SK-N-SH treated with all-trans-retinoic acid at 6 μM for 48 hours (cell line): ENCODE measurements around the gene AGAP1.

ENCODE experiments used
- ATAC-seq: fragments of 200-7000 bp; cut with Tn5 transposase; 3 replicates; pipeline ENCODE4 v1.9.1; 2020; ENCODE audit warnings: mild to moderate bottlenecking, moderate library complexity
- BACH2 ChIP-seq: fragments of 250-450 bp; sonication (Bioruptor Pico); IDR thresholded peaks from 2 replicates; pipeline ENCODE4 v1.9.0; 2021; ENCODE audit warnings: mild to moderate bottlenecking, borderline replicate concordance
- CSRNP3 ChIP-seq: fragments of 250-450 bp; sonication (Bioruptor Pico); IDR thresholded peaks from 2 replicates; pipeline ENCODE4 v1.5.1; 2021; ENCODE audit warnings: mild to moderate bottlenecking, moderate library complexity
- ESRRG ChIP-seq: fragments of 250-450 bp; sonication (Bioruptor Pico); IDR thresholded peaks from 2 replicates; pipeline ENCODE4 v1.6.1; 2021; ENCODE audit warnings: mild to moderate bottlenecking
- GLIS3 ChIP-seq: fragments of 250-450 bp; sonication (Bioruptor Pico); IDR thresholded peaks from 2 replicates; pipeline ENCODE4 v1.5.0; 2020; ENCODE audit warnings: mild to moderate bottlenecking, moderate library complexity
- ISL1 ChIP-seq: fragments of 250-450 bp; sonication (Bioruptor Pico); IDR thresholded peaks from 2 replicates; pipeline ENCODE4 v2.1.2; 2022; ENCODE audit warnings: mild to moderate bottlenecking, moderate library complexity
- OSR1 ChIP-seq: fragments of 250-450 bp; sonication (Bioruptor Pico); IDR thresholded peaks from 2 replicates; pipeline ENCODE4 v1.8.0; 2022; ENCODE audit warnings: moderate library complexity, mild to moderate bottlenecking, inconsistent platforms
- POU6F1 ChIP-seq: fragments of 250-450 bp; sonication (Bioruptor Pico); IDR thresholded peaks from 2 replicates; pipeline ENCODE4 v1.8.0; 2021; ENCODE audit warnings: low read depth, mild to moderate bottlenecking, moderate library complexity, borderline replicate concordance
- PPARA ChIP-seq: fragments of 250-450 bp; sonication (Bioruptor Pico); IDR thresholded peaks from 2 replicates; pipeline ENCODE4 v1.5.0; 2020; ENCODE audit warnings: mild to moderate bottlenecking, borderline replicate concordance
- SNAI2 ChIP-seq: fragments of 250-450 bp; sonication (Bioruptor Pico); IDR thresholded peaks from 2 replicates; pipeline ENCODE4 v1.5.0; 2020; ENCODE audit warnings: mild to moderate bottlenecking, moderate library complexity
- TOX ChIP-seq: fragments of 250-450 bp; sonication (Bioruptor Pico); IDR thresholded peaks from 2 replicates; pipeline ENCODE4 v1.8.0; 2021; ENCODE audit warnings: mild to moderate bottlenecking, moderate library complexity, borderline replicate concordance
- TSHZ2 ChIP-seq: fragments of 250-450 bp; sonication (Bioruptor Pico); IDR thresholded peaks from 2 replicates; pipeline ENCODE4 v1.5.0; 2020; ENCODE audit warnings: mild to moderate bottlenecking, moderate library complexity
- ZFP3 ChIP-seq: fragments of 250-450 bp; sonication (Bioruptor Pico); IDR thresholded peaks from 2 replicates; pipeline ENCODE4 v1.5.0; 2020; ENCODE audit warnings: mild to moderate bottlenecking, moderate library complexity
- ZFP30 ChIP-seq: fragments of 450-650 bp; formaldehyde crosslinking; IDR thresholded peaks from 2 replicates; pipeline ENCODE4 v1.5.0; 2022; ENCODE audit warnings: mild to moderate bottlenecking, moderate library complexity
- ZNF565 ChIP-seq: fragments of 450-650 bp; formaldehyde crosslinking; conservative IDR thresholded peaks from 2 replicates; pipeline ENCODE4 v1.5.0; 2020; ENCODE audit warnings: low read depth, mild to moderate bottlenecking, moderate library complexity
- ZNF70 ChIP-seq: fragments of 450-650 bp; formaldehyde crosslinking; IDR thresholded peaks from 2 replicates; pipeline ENCODE4 v1.5.0; 2020; ENCODE audit warnings: mild to moderate bottlenecking, moderate library complexity
- ZNF8 ChIP-seq: fragments of 450-650 bp; formaldehyde crosslinking; IDR thresholded peaks from 2 replicates; pipeline ENCODE4 v1.5.0; 2020; ENCODE audit warnings: mild to moderate bottlenecking, moderate library complexity
- TF ChIP-seq, protein P1 (sequence below): fragments of 250-450 bp; sonication (Bioruptor Pico); IDR thresholded peaks from 2 replicates; pipeline ENCODE4 v1.8.0; 2020; ENCODE audit warnings: mild to moderate bottlenecking, moderate library complexity, borderline replicate concordance

Gene AGAP1

DNA sequence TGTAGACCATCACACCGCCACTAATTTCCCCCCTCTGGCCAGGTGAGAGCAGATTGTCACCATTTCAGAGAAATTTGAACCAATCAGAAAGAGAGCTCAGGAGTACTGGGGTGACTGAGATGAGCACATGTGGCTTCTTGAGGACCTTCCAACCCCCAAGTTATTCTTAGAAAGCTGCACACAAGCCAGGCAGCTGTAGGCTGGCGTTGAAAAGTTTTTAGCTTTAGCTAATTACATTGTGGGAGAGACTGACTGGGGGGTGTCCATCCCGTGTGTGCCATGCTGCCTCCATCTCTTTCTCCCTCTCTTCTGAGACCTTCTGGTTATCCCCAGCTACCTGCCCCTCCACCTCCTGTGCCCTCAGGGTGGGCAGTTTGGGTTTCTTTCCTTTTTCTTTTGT lies 154.0 kb downstream of the AGAP1 start:
- ATAC-seq = no peak
- TF ChIP-seq ZFP3 (CRISPR knock-in tag) = no peak

DNA sequence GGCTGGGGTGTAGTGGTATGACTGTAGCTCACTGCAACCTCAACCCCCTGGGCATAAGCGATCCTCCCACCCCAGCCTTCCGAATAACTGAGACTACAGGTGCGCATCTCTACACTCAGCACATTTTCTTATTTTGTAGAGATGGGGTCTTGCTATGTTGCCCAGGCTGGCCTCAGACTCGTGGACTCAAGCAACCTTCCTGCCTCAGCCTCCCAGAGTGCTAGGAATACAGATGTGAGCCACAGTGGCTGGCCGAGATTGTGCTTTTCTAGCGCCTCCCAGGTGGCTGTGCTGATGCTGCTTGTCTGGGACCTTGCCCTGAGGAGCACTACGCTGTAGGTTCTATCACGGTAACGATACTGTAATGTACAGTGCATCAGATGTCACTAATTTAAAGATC lies 155.6 kb downstream of the AGAP1 start:
- no peak for ATAC-seq
- no peak for TF ChIP-seq ZFP30 (CRISPR knock-in tag)
- no peak for TF ChIP-seq ZNF8 (CRISPR knock-in tag)
- TF ChIP-seq OSR1 (CRISPR knock-in tag) = no peak
- TF ChIP-seq POU6F1 (CRISPR knock-in tag) = no peak
- no peak for TF ChIP-seq CSRNP3 (CRISPR knock-in tag)
- TF ChIP-seq SNAI2 (CRISPR knock-in tag) = no peak
- TF ChIP-seq ZNF70 (CRISPR knock-in tag) = no peak
- no peak for TF ChIP-seq BACH2
- TF ChIP-seq PPARA = no peak
- TF ChIP-seq TSHZ2 (CRISPR knock-in tag) = no peak
- no peak for TF ChIP-seq ESRRG
- TF ChIP-seq, all 23 proteins: peak for 0

DNA sequence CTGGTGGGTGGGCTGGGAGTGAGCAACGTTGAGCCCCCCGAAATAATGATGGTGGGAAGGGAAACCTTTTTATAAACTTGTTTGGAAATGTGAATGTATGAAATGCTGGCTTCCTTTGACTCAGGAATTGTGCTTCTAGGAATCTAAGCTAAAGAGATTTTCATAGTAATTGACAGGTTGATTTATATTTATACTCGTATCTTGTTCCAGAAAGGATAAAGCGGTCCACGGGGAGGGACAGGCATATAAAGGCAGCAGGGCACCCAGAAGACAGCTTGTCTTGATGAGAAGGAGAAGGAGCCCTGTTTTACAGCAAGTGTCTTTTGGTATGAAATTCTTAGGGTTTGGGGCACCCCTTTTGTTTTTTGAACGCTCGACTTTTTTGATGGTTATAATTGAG lies 157.8 kb downstream of the AGAP1 start:
- ATAC-seq = no peak
- no peak for TF ChIP-seq BACH2
- no peak for TF ChIP-seq SNAI2 (CRISPR knock-in tag)
- TF ChIP-seq ESRRG = no peak
- TF ChIP-seq, protein P1, sequence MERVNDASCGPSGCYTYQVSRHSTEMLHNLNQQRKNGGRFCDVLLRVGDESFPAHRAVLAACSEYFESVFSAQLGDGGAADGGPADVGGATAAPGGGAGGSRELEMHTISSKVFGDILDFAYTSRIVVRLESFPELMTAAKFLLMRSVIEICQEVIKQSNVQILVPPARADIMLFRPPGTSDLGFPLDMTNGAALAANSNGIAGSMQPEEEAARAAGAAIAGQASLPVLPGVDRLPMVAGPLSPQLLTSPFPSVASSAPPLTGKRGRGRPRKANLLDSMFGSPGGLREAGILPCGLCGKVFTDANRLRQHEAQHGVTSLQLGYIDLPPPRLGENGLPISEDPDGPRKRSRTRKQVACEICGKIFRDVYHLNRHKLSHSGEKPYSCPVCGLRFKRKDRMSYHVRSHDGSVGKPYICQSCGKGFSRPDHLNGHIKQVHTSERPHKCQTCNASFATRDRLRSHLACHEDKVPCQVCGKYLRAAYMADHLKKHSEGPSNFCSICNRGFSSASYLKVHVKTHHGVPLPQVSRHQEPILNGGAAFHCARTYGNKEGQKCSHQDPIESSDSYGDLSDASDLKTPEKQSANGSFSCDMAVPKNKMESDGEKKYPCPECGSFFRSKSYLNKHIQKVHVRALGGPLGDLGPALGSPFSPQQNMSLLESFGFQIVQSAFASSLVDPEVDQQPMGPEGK (CRISPR knock-in tag) = no peak
- no peak for TF ChIP-seq PPARA
- no peak for TF ChIP-seq POU6F1 (CRISPR knock-in tag)
- TF ChIP-seq ZFP30 (CRISPR knock-in tag) = no peak
- TF ChIP-seq GLIS3 (CRISPR knock-in tag) = no peak
- no peak for TF ChIP-seq CSRNP3 (CRISPR knock-in tag)
- no peak for TF ChIP-seq ZFP3 (CRISPR knock-in tag)
- TF ChIP-seq ZNF565 (CRISPR knock-in tag) = no peak

DNA sequence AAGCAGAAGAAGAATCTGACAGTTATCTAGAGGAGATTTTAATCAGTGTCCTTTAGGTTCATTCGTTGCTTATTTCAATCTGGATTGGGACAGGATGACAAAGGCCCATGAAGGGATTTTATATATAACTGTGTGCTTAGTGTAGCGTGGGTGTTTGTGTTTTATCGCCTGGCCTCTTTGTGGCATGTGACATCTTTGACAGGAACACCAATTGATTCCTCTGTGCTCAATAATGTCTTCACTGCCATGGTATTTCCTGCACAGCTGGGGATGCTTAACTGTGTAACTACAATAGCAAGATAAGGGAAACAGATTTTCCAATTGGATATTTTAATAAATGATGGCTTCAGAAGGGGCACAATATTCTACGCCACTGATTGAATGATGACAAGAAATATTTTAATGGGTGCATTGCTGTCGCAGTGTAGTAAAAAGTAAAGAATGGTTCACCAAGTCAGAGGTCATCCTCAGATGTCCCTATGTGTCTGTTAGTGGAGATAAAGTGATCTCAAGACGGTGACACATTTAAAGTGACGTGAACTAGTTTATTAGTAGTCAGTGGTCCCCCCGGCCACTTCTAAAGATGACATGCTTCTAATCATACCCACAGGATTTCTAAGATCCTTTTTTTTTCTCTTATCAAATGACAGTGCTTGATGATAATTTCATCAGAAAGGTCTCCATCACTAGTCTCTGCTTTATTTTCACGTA lies 160.4 kb downstream of the AGAP1 start:
- ATAC-seq = peak; percentile 61; the same call in 2 of the 3 replicates
- TF ChIP-seq TSHZ2 (CRISPR knock-in tag) (no peak), ZFP30 (CRISPR knock-in tag) (no peak), PPARA (no peak), ISL1 (CRISPR knock-in tag) (no peak), TOX (CRISPR knock-in tag) (no peak), BACH2 (no peak), ESRRG (no peak), OSR1 (CRISPR knock-in tag) (no peak)
- TF ChIP-seq, protein P1 (CRISPR knock-in tag) = no peak
- TF ChIP-seq, all 23 proteins: peak for 0
